ENCODE results near the gene RHBDD3.

The RHBDD3 gene

GRCh38 chr22:29213493-29213892, 54.3 kb downstream of the RHBDD3 start:
- ATAC-seq: no peak
- TF ChIP-seq ISL1 (CRISPR knock-in tag; IDR thresholded peaks at IDR 0.05) (no peak), BACH2 (CRISPR knock-in tag; IDR thresholded peaks at IDR 0.05; ENCODE audit: borderline replicate concordance) (no peak), TOX (CRISPR knock-in tag; IDR thresholded peaks at IDR 0.05; ENCODE audit: borderline replicate concordance) (no peak), ZFP30 (CRISPR knock-in tag; IDR thresholded peaks at IDR 0.05) (no peak), PPARA (CRISPR knock-in tag; IDR thresholded peaks at IDR 0.05; ENCODE audit: borderline replicate concordance) (no peak), TCF4 (CRISPR knock-in tag; IDR thresholded peaks at IDR 0.05; ENCODE audit: borderline replicate concordance) (no peak), ESRRG (CRISPR knock-in tag; IDR thresholded peaks at IDR 0.05) (no peak), TSHZ2 (CRISPR knock-in tag; IDR thresholded peaks at IDR 0.05) (no peak), OSR1 (CRISPR knock-in tag; IDR thresholded peaks at IDR 0.05) (no peak), RARB (CRISPR knock-in tag; IDR thresholded peaks at IDR 0.05) (no peak), GLIS3 (CRISPR knock-in tag; IDR thresholded peaks at IDR 0.05) (no peak), ZNF8 (CRISPR knock-in tag; IDR thresholded peaks at IDR 0.05) (no peak)
- TF ChIP-seq, protein P1, sequence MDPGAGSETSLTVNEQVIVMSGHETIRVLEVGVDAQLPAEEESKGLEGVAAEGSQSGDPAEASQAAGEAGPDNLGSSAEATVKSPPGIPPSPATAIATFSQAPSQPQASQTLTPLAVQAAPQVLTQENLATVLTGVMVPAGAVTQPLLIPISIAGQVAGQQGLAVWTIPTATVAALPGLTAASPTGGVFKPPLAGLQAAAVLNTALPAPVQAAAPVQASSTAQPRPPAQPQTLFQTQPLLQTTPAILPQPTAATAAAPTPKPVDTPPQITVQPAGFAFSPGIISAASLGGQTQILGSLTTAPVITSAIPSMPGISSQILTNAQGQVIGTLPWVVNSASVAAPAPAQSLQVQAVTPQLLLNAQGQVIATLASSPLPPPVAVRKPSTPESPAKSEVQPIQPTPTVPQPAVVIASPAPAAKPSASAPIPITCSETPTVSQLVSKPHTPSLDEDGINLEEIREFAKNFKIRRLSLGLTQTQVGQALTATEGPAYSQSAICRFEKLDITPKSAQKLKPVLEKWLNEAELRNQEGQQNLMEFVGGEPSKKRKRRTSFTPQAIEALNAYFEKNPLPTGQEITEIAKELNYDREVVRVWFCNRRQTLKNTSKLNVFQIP (CRISPR knock-in tag; IDR thresholded peaks at IDR 0.05; ENCODE audit: borderline replicate concordance, low read depth): no peak
- TF ChIP-seq, protein P2, sequence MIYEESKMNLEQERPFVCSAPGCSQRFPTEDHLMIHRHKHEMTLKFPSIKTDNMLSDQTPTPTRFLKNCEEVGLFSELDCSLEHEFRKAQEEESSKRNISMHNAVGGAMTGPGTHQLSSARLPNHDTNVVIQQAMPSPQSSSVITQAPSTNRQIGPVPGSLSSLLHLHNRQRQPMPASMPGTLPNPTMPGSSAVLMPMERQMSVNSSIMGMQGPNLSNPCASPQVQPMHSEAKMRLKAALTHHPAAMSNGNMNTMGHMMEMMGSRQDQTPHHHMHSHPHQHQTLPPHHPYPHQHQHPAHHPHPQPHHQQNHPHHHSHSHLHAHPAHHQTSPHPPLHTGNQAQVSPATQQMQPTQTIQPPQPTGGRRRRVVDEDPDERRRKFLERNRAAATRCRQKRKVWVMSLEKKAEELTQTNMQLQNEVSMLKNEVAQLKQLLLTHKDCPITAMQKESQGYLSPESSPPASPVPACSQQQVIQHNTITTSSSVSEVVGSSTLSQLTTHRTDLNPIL (CRISPR knock-in tag; IDR thresholded peaks at IDR 0.05; ENCODE audit: low read depth): no peak

DNA sequence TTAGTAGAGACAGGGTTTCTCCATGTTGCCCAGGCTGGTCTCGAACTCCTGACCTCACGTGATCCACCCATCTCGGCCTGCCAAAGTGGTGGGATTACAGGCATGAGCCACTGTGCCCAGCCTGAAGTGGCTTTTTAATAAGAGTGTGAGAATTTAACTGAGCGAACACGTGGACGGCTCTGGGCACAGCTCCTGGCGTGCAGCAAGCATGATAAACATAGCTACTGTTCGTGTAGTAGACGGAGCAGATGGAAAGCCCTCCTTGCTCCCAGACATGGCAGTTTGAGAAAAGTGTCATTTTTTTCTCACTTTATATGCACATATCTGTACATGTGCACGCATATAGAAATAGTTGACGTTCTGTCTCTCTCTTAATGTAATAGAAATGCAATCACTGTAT, 55.0 kb downstream of the RHBDD3 start:
- TF ChIP-seq OSR1 (CRISPR knock-in tag; IDR thresholded peaks at IDR 0.05): no peak
- TF ChIP-seq, protein P1 (CRISPR knock-in tag; IDR thresholded peaks at IDR 0.05; ENCODE audit: borderline replicate concordance, low read depth): no peak
- TF ChIP-seq ZFP30 (CRISPR knock-in tag; IDR thresholded peaks at IDR 0.05): no peak
- no peak for TF ChIP-seq CSDC2 (CRISPR knock-in tag; IDR thresholded peaks at IDR 0.05)
- TF ChIP-seq, protein P2 (CRISPR knock-in tag; IDR thresholded peaks at IDR 0.05; ENCODE audit: low read depth): no peak
- no peak for TF ChIP-seq ESRRG (CRISPR knock-in tag; IDR thresholded peaks at IDR 0.05)
- no peak for TF ChIP-seq BACH2 (CRISPR knock-in tag; IDR thresholded peaks at IDR 0.05; ENCODE audit: borderline replicate concordance)
- TF ChIP-seq SNAI2 (CRISPR knock-in tag; IDR thresholded peaks at IDR 0.05): no peak
- no peak for TF ChIP-seq ISL1 (CRISPR knock-in tag; IDR thresholded peaks at IDR 0.05)
- TF ChIP-seq TSHZ2 (CRISPR knock-in tag; IDR thresholded peaks at IDR 0.05): no peak
- no peak for TF ChIP-seq ZC3H10 (CRISPR knock-in tag; IDR thresholded peaks at IDR 0.05)
- no peak for TF ChIP-seq RARB (CRISPR knock-in tag; IDR thresholded peaks at IDR 0.05)
- no peak for ATAC-seq

GRCh38 chr22:29211466-29211865, 56.3 kb downstream of the RHBDD3 start:
- ATAC-seq: no peak
- TF ChIP-seq, protein P3, sequence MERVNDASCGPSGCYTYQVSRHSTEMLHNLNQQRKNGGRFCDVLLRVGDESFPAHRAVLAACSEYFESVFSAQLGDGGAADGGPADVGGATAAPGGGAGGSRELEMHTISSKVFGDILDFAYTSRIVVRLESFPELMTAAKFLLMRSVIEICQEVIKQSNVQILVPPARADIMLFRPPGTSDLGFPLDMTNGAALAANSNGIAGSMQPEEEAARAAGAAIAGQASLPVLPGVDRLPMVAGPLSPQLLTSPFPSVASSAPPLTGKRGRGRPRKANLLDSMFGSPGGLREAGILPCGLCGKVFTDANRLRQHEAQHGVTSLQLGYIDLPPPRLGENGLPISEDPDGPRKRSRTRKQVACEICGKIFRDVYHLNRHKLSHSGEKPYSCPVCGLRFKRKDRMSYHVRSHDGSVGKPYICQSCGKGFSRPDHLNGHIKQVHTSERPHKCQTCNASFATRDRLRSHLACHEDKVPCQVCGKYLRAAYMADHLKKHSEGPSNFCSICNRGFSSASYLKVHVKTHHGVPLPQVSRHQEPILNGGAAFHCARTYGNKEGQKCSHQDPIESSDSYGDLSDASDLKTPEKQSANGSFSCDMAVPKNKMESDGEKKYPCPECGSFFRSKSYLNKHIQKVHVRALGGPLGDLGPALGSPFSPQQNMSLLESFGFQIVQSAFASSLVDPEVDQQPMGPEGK (CRISPR knock-in tag; IDR thresholded peaks at IDR 0.05; ENCODE audit: borderline replicate concordance): no peak
- TF ChIP-seq ZNF565 (CRISPR knock-in tag; conservative IDR thresholded peaks at IDR 0.05; ENCODE audit: low read depth): no peak
- TF ChIP-seq ISL1 (CRISPR knock-in tag; IDR thresholded peaks at IDR 0.05): no peak
- no peak for TF ChIP-seq ZC3H10 (CRISPR knock-in tag; IDR thresholded peaks at IDR 0.05)
- TF ChIP-seq GLIS3 (CRISPR knock-in tag; IDR thresholded peaks at IDR 0.05): no peak
- no peak for TF ChIP-seq ESRRG (CRISPR knock-in tag; IDR thresholded peaks at IDR 0.05)
- TF ChIP-seq, protein P1 (CRISPR knock-in tag; IDR thresholded peaks at IDR 0.05; ENCODE audit: borderline replicate concordance, low read depth): no peak
- TF ChIP-seq ZFP3 (CRISPR knock-in tag; IDR thresholded peaks at IDR 0.05): no peak

All from SK-N-SH treated with all-trans-retinoic acid at 6 μM for 48 hours (cell line).